Measurements from ENCODE around the gene IFNL1.
"Not testable (repeated sequence)": the region's sequence is repeated elsewhere in the genome, so short reads cannot be mapped to it uniquely, and the experiment has no call there.

Gene IFNL1

DNA sequence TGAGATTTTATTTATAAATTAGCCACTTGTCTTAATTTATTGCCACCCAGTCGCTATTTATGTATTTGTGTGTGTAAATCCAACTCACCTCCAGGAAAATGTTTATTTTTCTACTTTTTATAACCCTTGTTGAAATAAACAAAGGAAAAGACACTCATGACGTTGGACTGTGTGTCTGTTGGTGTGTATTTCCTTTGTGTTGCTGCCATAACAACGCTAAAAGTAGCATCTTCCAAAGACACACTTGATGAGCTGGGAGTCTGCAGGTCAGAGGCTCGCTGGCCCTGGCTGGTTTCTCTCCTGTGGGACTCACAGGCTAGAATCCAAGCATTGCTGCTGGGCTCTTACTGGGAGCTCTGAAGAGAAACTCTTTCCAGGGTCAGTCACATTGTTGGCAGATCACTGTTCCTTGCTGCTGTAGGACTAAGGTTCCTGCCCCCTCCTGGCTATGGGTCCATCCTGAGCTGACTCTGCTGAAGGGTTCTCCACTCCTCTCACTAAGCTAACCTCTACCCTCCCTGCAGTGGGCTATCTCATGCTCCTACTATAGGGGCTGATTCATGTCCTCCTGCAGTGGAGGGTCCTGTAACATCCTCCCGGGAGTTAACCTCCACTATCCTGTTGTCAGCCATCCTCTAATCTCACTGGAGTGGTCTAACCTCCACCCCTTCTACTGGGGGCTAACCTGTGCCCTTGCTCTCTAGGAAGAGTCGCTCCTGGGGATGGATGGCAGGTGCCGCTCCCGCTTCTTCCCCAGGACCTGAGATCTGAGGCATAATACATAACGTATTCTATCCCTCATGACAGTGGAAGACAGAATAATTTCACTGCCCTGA, 26.0 kb upstream of the IFNL1 start:
- no peak for DNase-seq

DNA sequence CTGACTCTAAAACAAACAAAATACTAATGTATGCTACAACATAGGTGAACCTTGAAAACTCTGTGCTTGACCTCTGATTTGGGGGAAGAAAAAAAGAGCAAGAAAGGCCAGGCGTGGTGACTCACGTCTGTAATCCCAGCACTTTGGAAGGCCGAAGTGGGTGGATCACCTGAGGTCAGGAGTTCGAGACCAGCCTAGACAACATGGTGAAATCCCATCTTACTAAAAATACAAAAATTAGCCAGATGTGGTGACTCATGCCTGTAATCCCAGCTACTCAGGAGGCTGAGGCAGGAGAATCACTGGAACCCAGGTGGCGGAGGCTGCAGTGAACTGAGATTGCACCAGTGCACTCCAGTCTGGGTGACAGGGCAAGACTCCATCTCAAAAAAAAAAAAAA, 22.3 kb upstream of the IFNL1 start:
- not testable (repeated sequence) for DNase-seq

- DNase-seq, result no peak
These were observed 20.6 kb upstream of the IFNL1 start for GRCh38 chr19:39275578-39275977.

DNA sequence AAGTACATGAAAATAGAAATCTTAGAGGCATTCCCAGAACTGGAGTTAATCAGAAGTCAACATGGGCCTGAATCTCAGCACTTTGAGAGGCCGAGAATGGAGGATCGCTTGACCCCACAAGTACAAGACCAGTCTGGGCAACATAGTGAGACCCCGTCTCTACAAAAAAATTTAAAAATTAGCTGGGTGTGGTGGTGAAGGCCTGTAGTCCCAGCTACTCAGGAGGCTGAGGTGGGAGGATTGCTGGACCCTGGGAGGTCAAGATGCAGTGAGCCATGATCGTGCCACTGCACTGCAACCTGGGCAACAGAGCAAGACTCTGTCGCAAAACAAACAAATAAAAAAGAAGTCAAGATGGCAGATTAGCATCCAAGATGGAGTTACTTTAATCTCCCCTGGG, 19.5 kb upstream of the IFNL1 start:
- DNase-seq, result no peak

DNA sequence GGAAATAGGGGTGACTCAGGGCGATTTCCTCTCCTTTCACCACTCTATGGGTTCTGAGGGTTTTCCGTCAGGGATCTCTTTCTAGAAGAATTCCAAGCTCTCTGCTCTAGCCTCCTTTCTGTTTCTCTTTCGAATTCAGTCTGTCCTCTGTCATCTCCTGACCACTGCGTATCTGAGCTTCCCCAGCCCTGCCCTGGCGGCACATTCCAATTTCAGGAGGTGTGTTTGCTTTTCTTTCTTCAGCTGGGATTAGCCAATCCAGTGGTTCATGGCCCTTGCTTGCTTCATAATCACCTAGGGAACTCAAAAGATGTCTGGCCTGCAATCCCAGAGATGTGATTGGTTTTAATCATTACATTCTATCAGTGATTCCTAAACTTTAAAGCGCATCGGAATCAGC, 18.6 kb upstream of the IFNL1 start:
- no peak for DNase-seq

- no peak for DNase-seq
These were observed 14.2 kb upstream of the IFNL1 start for GRCh38 chr19:39282021-39282420.

DNA sequence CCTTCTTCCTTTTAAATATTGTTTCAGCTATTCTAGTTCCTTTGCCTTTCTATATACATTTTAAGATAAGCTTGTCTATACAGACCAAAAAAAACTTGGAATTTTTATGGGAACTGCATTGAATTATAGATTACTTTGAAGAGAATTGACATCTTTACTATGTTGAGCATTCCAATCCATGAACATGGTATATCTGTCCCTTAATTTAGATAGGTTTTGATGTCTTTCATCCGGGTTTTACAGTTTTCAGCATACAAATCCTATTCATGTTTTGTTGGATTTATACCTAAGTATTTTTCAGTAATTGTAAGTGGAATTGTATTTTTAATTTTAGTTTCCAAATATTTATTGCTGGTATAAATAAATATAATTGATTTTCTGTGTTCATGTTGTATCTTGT, 12.2 kb upstream of the IFNL1 start:
- DNase-seq, result no peak

GRCh38 chr19:39293394-39293793, 2.8 kb upstream of the IFNL1 start:
- DNase-seq, result no peak

- DNase-seq, result no peak
These were observed 699 bp downstream of the IFNL1 start for GRCh38 chr19:39296906-39297305.

DNA sequence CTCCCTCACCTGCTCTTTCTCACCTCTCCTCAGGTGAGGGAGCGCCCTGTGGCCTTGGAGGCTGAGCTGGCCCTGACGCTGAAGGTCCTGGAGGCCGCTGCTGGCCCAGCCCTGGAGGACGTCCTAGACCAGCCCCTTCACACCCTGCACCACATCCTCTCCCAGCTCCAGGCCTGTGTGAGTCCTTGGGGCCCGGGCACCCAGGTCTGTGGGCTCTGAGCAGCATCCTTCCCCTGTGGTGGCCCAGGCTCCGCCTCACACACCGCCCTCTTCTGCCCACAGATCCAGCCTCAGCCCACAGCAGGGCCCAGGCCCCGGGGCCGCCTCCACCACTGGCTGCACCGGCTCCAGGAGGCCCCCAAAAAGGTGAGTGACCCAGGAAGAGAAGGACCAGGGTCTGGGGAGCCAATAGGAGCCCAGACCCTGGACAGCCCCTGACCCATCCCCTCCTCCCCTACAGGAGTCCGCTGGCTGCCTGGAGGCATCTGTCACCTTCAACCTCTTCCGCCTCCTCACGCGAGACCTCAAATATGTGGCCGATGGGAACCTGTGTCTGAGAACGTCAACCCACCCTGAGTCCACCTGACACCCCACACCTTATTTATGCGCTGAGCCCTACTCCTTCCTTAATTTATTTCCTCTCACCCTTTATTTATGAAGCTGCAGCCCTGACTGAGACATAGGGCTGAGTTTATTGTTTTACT, 1.9 kb downstream of the IFNL1 start:
- no peak for DNase-seq

- no peak for DNase-seq
These were observed 3.2 kb downstream of the IFNL1 start for GRCh38 chr19:39299404-39299803.

DNA sequence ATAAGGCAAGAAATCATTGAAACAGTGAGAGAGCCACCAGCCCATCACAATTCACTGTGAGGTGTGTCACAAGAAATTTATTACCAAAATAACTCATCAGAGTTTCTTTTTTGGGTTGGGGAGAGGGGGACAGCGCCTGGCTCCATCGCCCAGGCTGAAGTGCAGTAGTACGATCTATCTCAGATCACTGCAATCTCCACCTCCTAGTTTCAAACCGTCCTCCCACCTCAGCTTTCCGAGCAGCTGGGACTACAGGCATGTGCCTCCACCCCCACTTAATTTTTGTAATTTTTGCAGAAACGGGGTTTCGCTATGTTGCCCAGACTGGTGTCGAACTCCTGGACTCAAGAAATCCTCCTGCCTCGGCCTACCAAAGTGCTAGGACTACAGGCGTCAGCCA, 3.6 kb downstream of the IFNL1 start:
- DNase-seq, result no peak

GRCh38 chr19:39301021-39301420, 4.8 kb downstream of the IFNL1 start:
- DNase-seq, result no peak

GRCh38 chr19:39301562-39301961, 5.4 kb downstream of the IFNL1 start:
- DNase-seq, result no peak

DNA sequence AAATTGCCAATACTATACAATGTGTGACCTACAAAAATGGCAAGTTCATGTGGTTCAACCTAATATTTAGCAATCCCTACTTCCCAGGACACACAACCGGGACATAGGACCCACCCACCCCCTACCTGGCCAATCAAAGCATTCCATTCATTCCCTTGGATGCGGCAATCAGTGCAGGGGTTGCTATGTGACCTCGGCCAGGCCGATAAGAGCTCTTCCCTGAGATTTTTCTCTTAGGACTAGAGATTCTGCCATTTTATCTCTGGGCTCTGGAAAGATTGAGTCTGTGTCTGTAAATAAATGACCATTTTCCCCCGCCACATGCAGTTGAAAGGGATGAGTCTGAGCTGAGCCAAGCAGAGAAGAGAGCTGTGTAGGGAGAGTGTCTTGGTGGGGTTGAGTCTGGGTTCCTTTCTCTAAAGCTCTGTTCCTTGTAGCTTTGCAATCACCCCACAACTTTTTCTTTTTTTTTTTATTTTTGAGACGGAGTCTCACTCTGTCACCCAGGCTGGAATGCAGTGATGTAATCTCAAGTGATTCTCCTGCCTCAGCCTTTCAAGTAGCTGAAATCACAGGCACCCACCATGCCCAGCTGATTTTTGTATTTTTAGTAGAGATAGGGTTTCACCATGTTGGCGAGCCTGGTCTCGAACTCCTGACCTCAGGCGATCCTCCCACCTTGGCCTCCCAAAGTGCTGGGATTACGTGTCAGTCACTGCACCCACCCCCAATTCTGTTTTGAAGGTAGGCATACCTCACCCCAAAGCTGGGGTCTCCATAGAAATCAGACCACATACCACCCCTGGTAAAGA, 7.4 kb downstream of the IFNL1 start:
- no peak for DNase-seq

- no peak for DNase-seq
These were observed 7.9 kb downstream of the IFNL1 start for GRCh38 chr19:39304185-39304513.

GRCh38 chr19:39304701-39305571, 8.7 kb downstream of the IFNL1 start:
- DNase-seq, result no peak

DNA sequence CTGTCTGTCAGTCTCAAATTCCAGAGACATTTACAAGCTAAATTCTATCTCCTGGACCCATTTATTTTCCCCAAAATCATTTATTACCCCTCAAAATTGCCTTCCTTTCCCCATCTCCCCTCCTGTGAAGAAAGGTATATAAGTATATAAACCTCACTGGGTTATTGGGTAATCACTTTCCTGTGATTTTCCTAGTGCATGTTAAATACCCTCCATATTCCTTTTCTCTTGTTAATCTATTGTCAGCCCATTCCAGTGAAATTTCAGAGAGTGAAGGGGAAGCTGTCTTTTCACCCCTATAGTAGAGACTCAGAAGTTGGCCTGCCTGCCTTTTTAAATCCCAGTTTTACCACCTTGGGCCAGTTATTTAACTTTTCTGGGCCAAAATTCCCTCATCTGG, 9.9 kb downstream of the IFNL1 start:
- no peak for DNase-seq

DNA sequence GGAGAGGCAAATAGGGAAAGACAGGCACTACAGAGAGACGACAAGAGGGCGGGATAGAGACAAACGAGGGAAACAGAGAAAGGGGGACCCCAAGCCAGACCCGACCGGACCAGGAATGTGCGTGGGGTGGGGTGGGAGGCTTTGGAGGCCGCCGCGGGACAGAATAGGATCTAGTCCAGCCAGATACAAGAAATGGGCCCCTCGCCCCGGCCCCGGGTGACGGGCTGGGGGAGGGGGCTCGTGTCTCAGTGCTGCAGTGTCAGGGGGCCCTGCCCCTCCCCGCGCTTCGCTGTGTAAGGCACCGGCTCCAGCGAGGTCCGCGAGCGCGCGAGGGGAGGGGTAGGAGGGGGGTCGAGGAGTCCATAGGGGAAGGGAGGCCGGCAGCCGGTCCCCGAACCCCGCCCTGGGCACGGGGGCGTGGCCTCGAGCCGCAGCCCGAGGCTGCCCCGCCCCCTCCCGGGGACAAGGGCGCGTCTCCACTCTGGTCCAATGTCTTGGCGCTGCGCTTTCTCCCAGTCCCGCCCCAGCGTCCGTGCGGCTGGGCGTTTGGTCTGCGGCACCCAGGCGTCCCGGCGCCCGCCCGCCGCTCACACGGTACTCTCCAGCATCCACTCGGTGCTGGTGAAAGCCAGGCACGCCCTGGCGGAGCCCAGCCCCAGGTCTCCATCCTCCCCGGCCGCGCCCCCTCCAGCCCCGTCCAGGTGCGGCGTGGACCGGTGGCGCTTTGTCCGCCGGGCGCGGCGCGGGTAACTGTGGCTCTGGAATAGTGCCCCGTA, 11.0 kb downstream of the IFNL1 start:
- no peak for DNase-seq

GRCh38 chr19:39307822-39308530, 11.8 kb downstream of the IFNL1 start:
- DNase-seq, result no peak
